T-helper 1 cell treated with Interleukin-12 subunit alpha and Interleukin-12 subunit beta and Interleukin-4 antibody, amounts not matched to agents 30 μg/mL and 1 μg/mL, for 36 hours (primary cell): ENCODE measurements around the gene SORBS2.

Experiments
- H3K27ac Mint-ChIP-seq: one replicate; pipeline ENCODE4 v1.8.0; 2021; ENCODE audit warnings: mild to moderate bottlenecking, mixed read lengths
- H3K27me3 Mint-ChIP-seq: one replicate; pipeline ENCODE4 v1.8.0; 2021; ENCODE audit warnings: low read depth, mixed read lengths
- H3K36me3 Mint-ChIP-seq: one replicate; pipeline ENCODE4 v1.8.0; 2021; ENCODE audit warnings: low read depth, mixed read lengths
- H3K4me1 Mint-ChIP-seq: one replicate; pipeline ENCODE4 v1.8.0; 2021; ENCODE audit warnings: low read depth, mixed read lengths
- H3K4me3 Mint-ChIP-seq: one replicate; pipeline ENCODE4 v1.8.0; 2021; ENCODE audit warnings: mild to moderate bottlenecking, moderate library complexity, mixed read lengths
- H3K9me3 Mint-ChIP-seq: one replicate; pipeline ENCODE4 v1.8.0; 2021; ENCODE audit warnings: mixed read lengths

Gene SORBS2

DNA sequence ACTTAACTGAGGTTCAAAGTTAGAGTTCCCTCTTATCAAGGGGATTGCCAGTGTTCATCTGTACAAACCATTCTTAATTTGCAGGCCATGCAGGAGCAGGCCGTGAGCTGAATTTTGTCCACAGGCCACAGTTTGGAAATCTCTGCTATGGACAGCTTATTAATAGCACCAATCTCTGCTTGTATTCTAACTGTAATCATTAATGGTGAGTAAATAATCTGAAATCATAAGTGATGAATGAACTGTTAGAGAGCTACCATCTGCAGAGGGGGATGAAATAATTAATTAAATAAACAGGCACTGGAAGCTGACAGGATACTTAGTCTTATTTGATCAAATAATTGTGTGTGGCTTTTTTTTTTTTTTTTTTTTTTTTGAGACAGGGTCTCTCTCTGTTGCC lies 228.2 kb downstream of the SORBS2 start:
- peaks cover 4% of the 10 kb centered on the region for H3K36me3 Mint-ChIP-seq
- H3K9me3 Mint-ChIP-seq = peaks cover 3% of the 10 kb centered on the region
- peaks cover 11% of the 10 kb centered on the region for H3K4me1 Mint-ChIP-seq
- H3K4me3 Mint-ChIP-seq = no peak overlapping the region
- H3K27ac Mint-ChIP-seq = no peak overlapping the region
- H3K27me3 Mint-ChIP-seq = peaks cover 39% of the 10 kb centered on the region

DNA sequence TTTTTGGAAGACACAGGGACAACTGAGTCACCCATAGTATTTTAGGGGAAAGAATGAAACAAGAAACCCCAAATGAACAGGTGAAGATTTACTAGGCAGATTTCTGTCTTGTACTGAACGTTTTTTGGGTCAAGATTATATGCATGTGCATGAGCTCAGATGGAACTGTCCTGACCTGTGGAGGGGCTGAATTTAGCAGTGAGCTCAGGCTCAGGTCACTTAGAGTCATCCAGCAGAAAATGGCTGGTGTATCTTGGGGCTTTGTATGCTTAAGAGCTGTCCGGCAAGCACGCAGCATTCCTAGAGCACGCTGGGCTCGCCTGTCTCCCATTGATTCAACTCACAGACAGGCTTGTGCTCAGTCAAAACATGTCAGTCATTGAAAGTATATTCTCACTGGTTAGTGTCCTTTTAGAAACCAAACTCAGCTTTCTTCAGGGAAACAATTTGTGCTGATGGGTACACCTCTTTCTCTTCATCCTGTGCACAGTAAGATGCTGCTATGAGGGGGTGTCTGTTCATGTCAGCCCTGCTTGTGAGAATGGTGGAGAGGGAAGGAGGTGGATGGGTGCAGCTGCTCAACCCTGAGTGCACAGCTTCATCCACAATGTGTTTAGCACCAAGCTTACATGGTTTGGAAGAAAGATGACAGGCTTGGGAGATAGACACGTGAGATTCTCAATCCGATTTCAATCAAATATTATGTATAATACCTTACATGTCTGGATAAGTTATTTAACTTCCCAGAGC lies 229.2 kb downstream of the SORBS2 start:
- Mint-ChIP-seq H3K4me1 (peaks cover 10% of the 10 kb centered on the region), H3K27ac (no peak overlapping the region), H3K9me3 (peaks cover 3% of the 10 kb centered on the region), H3K27me3 (peaks cover 33% of the 10 kb centered on the region), H3K36me3 (peaks cover 4% of the 10 kb centered on the region), H3K4me3 (no peak overlapping the region)

DNA sequence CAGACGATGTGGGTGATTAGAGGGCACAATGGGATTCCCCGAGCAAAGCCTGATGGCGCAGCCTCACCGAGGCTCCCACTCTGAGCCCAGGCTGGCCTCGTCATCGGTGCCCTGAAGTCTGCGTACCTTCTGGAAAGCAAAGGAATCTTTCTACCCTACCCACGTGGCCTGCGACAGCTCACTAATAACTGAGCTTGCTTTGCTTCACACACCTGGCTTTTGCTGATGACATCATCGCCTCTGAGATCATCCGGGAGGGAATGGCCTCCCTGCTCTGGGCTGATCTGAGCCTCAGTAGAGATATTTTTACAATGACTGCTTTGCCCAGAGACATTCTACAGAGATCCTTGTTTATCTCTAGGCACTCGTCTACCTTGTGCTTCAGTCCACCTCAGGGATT lies 231.3 kb downstream of the SORBS2 start:
- Mint-ChIP-seq H3K4me1 (no peaks in the 10 kb centered on the region), H3K36me3 (no peaks in the 10 kb centered on the region), H3K27ac (no peak overlapping the region), H3K4me3 (no peak overlapping the region), H3K9me3 (no peaks in the 10 kb centered on the region), H3K27me3 (peaks cover 14% of the 10 kb centered on the region)

DNA sequence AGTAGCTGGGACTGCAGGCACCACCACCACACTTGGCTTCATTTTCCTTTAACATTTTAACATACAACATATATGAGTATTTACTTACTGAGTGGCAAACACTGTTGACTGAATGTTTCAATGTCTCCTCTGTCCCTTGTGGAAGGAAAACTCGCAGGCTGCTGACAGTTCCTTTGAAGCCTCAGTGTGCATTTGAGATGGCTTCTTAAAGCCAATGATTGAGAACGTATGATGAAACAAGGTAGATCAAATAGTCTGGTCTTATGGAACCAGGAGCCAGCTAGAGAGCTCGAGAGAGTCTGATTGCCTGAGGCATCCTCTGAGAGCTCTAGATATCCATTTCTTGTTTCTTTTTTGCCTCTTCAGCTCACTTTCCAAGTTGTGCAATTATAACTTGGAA lies 233.7 kb downstream of the SORBS2 start:
- H3K4me1 Mint-ChIP-seq = no peaks in the 10 kb centered on the region
- H3K4me3 Mint-ChIP-seq = no peak overlapping the region
- H3K27ac Mint-ChIP-seq = no peak overlapping the region
- no peaks in the 10 kb centered on the region for H3K36me3 Mint-ChIP-seq
- no peaks in the 10 kb centered on the region for H3K9me3 Mint-ChIP-seq
- H3K27me3 Mint-ChIP-seq = peaks cover 4% of the 10 kb centered on the region

DNA sequence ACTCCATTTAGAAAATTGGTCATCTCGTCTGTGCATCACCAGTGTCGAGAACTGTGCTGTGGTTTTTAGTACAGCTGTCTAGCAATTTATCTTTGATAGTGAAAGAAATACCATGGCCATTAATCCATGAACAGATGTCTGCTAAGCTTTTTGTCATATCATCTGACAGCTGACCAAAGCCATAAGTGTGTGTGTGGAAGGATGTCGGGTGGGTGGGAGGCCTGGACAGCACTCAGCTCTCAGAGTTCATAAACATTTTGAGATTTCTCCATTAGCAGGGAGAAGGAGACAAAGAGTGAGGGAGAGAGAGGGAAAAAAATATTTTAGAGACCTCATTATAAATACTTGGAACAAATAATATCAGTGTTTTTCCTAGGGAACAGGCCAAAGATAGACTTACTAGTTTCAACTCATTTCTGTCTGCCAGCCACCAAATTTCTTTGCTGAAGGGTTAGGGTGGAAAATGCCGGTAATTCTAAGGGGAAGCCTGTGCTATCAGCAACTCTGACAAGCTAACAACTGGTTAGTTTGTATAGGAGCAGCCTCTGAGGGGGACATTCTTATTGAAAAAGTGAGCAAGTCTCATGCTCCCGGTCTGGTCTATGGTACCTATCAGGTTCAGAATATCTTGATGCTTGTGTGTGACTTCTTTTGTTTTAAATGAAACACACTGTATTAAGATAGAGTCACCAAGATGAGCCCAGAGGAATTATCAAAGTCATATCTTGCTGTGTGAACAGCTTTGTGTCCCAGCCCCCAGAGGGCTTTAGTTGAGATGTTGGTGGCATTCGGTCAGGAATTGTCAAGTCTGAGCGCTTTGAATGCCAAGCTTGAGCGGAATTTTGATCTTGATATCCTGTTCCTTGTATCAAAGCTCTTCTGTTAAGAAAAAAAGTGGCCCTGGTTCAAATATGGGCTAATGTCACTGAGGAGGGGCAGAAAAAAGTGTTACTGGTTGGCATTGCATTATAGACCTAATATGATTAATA lies 234.7 kb downstream of the SORBS2 start:
- no peaks in the 10 kb centered on the region for H3K36me3 Mint-ChIP-seq
- no peaks in the 10 kb centered on the region for H3K9me3 Mint-ChIP-seq
- no peak overlapping the region for H3K27ac Mint-ChIP-seq
- no peak overlapping the region for H3K4me3 Mint-ChIP-seq
- H3K4me1 Mint-ChIP-seq = no peaks in the 10 kb centered on the region
- H3K27me3 Mint-ChIP-seq = peaks cover 4% of the 10 kb centered on the region

DNA sequence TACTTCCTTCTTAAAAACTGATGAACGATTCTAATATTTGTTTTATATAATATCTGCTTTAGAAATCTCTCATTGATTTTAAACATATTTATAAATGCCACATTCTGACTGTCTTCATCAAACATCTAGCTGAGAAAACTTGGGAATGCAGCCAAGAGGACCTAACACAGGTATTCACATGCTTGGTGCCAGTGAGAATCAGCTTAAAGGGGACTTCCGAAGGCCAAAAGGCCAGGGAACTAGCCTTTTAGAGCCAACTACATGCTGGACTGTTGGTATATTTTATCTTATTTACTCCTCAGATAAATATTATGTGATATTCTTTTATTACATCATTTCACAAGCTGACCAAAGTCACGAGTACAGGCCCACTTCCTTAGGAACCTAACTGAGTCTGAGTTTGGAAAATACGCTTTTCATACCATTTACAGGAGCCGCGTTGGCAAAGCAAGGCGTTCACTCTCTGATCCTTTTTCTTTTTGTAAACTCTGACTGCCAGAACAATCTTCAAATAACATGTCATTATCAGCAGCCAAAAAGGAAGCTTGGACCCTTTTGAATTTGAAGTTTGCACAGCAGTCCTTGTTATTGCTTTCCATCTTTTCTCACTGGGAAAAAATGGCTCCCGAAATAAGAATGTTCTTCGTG lies 235.6 kb downstream of the SORBS2 start:
- Mint-ChIP-seq H3K27me3 (peaks cover 4% of the 10 kb centered on the region), H3K9me3 (no peaks in the 10 kb centered on the region), H3K36me3 (no peaks in the 10 kb centered on the region), H3K27ac (no peak overlapping the region), H3K4me1 (no peaks in the 10 kb centered on the region), H3K4me3 (no peak overlapping the region)

DNA sequence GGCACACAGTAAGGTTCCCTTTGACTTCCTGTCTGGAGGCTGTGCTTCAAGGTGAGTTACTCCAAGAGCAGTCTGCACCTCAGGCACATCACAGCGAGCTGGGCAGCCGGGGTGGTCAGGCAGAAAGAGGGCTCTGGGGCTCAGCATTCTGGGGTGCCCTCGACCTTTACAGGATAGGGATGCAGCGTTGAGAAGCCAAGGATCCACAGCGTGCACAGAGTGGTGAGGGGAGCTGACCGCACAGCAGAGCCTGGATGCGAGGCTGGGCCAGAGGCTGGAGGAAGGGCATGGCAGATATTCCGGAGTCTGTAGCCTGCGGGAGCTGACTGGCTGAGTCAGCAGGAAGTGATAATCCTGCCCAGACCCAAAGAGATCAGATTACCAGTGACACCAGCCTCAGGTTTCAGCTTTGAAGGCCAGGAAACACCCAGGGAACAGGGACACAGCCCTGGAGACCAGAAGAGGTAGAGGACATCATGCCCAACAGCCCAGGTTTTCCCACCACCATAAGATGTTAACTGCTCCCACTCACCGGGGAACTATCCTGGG lies 238.3 kb downstream of the SORBS2 start:
- no peaks in the 10 kb centered on the region for H3K36me3 Mint-ChIP-seq
- H3K27me3 Mint-ChIP-seq = no peaks in the 10 kb centered on the region
- no peaks in the 10 kb centered on the region for H3K9me3 Mint-ChIP-seq
- H3K27ac Mint-ChIP-seq = no peak overlapping the region
- no peak overlapping the region for H3K4me3 Mint-ChIP-seq
- H3K4me1 Mint-ChIP-seq = no peaks in the 10 kb centered on the region

DNA sequence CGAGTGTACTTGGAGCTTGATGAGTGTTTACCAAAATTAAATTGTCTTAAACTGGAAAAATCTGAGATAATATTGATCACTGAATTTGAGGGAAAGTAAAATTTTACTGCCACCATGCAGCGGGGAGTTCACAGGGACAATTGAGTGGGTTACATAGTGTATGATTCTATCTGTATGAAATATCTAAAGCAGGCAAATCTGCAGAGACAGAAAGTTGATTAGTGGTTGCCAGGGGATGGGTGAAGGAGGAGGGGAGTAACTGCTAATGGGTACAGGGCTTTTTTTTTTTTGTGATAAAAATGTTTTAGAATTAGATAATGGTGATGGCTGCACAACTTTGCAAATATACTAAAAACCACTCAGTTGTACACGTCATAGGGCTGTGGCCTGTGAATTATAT lies 241.3 kb downstream of the SORBS2 start:
- Mint-ChIP-seq H3K27me3 (no peaks in the 10 kb centered on the region), H3K4me1 (no peaks in the 10 kb centered on the region), H3K27ac (no peak overlapping the region), H3K4me3 (no peak overlapping the region), H3K9me3 (no peaks in the 10 kb centered on the region), H3K36me3 (no peaks in the 10 kb centered on the region)

DNA sequence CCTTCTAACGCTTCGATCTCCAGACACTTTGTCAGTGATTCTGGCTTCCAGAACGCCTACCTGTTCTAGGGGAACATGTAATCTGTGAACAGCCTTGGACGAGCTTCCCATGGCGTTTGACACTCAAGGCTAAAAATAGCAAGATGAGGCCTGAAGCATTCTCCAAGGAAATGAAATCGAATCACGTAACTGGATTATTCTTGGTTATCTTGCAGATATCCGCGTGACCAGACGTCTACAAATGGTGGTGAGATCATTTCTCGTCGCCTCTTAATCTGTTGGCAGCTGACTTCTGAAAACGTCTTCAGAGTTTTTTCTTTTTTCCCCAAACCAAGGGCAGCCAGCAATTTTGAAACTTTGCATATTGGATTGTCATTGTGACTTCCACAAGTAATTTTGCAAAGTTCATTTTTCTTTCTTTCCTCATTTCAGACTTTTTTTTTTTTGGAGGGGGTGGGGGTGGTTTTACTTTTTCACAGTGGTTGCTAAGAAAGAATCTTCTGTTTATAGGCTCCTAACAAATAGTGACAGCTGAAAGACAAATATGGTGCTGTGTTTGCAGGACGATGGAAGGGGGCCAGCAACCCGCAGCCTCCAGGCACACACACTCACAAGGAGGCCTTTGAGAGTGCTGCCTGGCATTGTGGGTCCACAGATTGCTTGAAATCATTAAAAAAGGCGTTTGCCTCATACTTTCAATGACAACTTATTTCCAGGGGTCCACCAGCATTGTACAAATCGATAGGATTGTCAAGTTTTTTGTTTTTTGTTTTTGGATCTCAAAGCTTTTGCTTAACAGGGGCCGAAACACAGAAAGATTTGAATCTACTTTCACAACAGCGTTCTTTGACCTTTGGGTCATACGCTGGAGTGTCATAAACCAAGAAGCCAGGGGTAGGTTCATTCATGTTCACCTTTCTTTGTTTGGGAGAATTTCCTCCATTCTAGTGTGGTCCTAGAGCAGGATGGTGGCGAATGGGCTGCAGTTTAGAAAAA lies 244.3 kb downstream of the SORBS2 start:
- H3K27ac Mint-ChIP-seq = no peak overlapping the region
- H3K27me3 Mint-ChIP-seq = peaks cover 4% of the 10 kb centered on the region
- no peak overlapping the region for H3K4me3 Mint-ChIP-seq
- no peaks in the 10 kb centered on the region for H3K4me1 Mint-ChIP-seq
- no peaks in the 10 kb centered on the region for H3K36me3 Mint-ChIP-seq
- H3K9me3 Mint-ChIP-seq = peaks cover 7% of the 10 kb centered on the region

DNA sequence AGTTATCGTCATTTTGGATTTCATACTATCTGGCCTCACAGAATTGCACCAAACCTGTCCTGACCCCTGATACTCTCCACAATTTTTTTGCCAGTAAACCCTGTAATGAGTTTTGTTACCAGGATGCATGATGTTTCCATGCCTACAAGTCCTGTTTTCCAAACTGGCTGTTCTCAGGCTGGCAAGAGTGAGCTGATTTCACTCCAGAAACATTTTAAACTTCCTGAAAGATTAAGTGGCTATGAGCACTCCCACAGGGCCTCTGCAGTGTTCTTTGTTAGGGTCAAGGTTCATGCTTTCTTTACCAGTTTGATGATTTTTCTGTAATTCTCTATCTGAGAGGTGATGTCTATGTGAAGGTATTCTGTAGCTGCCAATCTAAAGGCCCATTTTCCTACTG lies 245.0 kb downstream of the SORBS2 start:
- H3K27ac Mint-ChIP-seq = no peak overlapping the region
- H3K4me1 Mint-ChIP-seq = no peaks in the 10 kb centered on the region
- no peak overlapping the region for H3K4me3 Mint-ChIP-seq
- peaks cover 8% of the 10 kb centered on the region for H3K9me3 Mint-ChIP-seq
- H3K27me3 Mint-ChIP-seq = peaks cover 4% of the 10 kb centered on the region
- H3K36me3 Mint-ChIP-seq = no peaks in the 10 kb centered on the region

DNA sequence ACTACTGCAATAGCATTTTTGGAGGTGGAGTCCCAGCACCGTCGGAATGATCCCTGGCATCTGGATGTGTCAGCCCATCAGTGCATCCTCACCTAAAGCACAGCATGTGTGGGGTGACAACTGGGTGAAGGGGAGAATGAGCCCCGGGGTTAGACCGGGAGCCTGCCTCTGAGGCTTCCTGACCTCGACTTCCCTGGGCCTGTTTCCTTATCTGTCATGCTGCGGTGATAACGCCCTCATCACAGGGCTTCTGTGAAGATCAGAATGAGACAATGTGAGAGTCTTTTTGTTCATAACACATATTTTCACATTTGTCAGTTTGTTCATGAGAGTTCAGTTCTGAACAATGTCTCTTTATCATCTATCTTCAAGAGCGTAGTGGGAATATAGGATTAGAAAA lies 245.6 kb downstream of the SORBS2 start:
- Mint-ChIP-seq H3K36me3 (no peaks in the 10 kb centered on the region), H3K27ac (no peak overlapping the region), H3K27me3 (peaks cover 4% of the 10 kb centered on the region), H3K9me3 (peaks cover 10% of the 10 kb centered on the region), H3K4me3 (no peak overlapping the region), H3K4me1 (no peaks in the 10 kb centered on the region)

DNA sequence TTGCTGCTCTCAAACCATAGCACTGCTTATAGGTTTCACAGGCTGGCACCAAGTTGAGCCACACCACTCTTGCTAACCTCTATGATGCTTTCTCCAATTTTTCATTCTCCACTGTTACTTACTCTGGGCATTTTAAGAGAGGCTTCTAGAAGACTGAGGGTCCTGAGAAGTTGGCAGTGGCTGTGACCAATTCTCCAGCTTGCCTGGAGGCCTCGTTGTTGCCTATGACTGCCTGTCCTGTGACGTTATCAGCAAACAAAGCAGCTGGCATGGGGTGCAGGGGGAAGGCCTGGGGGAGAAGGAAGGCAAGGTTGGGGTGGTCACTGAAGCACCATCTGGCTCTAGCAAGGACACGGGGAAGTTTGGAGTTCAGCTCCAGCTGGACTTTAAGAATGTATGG lies 246.3 kb downstream of the SORBS2 start:
- H3K27ac Mint-ChIP-seq = no peak overlapping the region
- no peaks in the 10 kb centered on the region for H3K36me3 Mint-ChIP-seq
- peaks cover 4% of the 10 kb centered on the region for H3K27me3 Mint-ChIP-seq
- H3K4me1 Mint-ChIP-seq = no peaks in the 10 kb centered on the region
- H3K9me3 Mint-ChIP-seq = peaks cover 10% of the 10 kb centered on the region
- H3K4me3 Mint-ChIP-seq = no peak overlapping the region

DNA sequence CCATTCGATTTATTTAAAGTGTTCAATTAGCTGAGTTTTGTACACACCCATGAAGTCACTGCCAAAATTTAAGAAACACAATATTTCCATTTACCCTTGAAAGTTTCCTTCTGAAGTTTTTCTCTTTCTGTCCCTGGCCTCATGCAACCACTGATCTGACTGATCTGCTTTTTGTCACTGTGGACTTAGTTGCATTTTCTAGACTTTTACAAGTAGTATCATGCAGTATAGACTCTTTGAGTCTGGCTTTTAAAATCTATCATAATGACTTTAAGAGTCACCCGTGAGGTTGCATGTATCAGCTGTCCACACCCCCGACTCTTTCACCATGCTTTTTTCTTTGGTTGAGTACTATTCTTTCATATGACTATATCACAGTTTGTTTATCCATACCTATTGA lies 247.6 kb downstream of the SORBS2 start:
- Mint-ChIP-seq H3K27me3 (peaks cover 4% of the 10 kb centered on the region), H3K27ac (no peak overlapping the region), H3K9me3 (peaks cover 10% of the 10 kb centered on the region), H3K4me3 (no peak overlapping the region), H3K4me1 (no peaks in the 10 kb centered on the region), H3K36me3 (no peaks in the 10 kb centered on the region)
